IMR-90 (cell line): ENCODE results near the gene USP24. TPM values are rescaled to one million over a fixed set of nuclear protein-coding genes. Genes with fewer than 3 reads are reported as not detected.

Experiments used
- ATAC-seq: fragments of 200-7000 bp; cut with Tn5 transposase; 2 replicates; pipeline ENCODE4 v1.9.1; 2020; ENCODE audit warnings: low read depth, mild to moderate bottlenecking, moderate library complexity
- BruUV-seq: library from RNA; stranded (reverse); fragments of 400-500 nt; replicated peaks from 2 replicates; lab custom pipeline; 2021; lab: Mats Ljungman, UMichigan
- CTCF ChIA-PET: fragments of 300-600 bp; formaldehyde crosslinking; extraction: SDS; loops from one replicate; lab custom pipeline; 2021; ENCODE audit warnings: antibody characterized with exemption; lab: Yijun Ruan, JAX
- POLR2A ChIA-PET: fragments of 300-600 bp; sonication (Branson Sonifier 250); formaldehyde crosslinking; loops from one replicate; lab custom pipeline; 2022; ENCODE audit warnings: antibody characterized with exemption; ENCODE audit not compliant: unreplicated experiment; lab: Charles Lee
- DNase-seq: peaks from one replicate; pipeline ENCODE4 v3.0.0; 2013
- H2AFZ ChIP-seq: replicated peaks from 2 replicates; pipeline ENCODE3; 2013; ENCODE audit warnings: low read length, mild to moderate bottlenecking; ENCODE audit not compliant: poor library complexity
- H2AK5ac ChIP-seq: 2 replicates; pipeline ENCODE4 v1.6.1; 2013; ENCODE audit warnings: low read depth, low read length, inconsistent platforms
- H2AK9ac ChIP-seq: replicated peaks from 2 replicates; pipeline ENCODE3; 2013; ENCODE audit warnings: mild to moderate bottlenecking, low read depth, low read length, moderate library complexity; ENCODE audit not compliant: poor library complexity
- H2BK120ac ChIP-seq: 2 replicates; pipeline ENCODE4 v1.6.1; 2013; ENCODE audit warnings: low read depth, low read length, inconsistent platforms
- H2BK15ac ChIP-seq: 3 replicates; pipeline ENCODE4 v1.6.1; 2013; ENCODE audit warnings: low read depth, low read length, inconsistent platforms
- H2BK20ac ChIP-seq: 2 replicates; pipeline ENCODE4 v1.6.1; 2013; ENCODE audit warnings: low read depth, mild to moderate bottlenecking, inconsistent platforms, low read length, moderate library complexity
- H2BK5ac ChIP-seq: 2 replicates; pipeline ENCODE4 v1.6.1; 2013; ENCODE audit warnings: mild to moderate bottlenecking, low read depth, low read length, inconsistent platforms; ENCODE audit not compliant: poor library complexity, severe bottlenecking
- H3K14ac ChIP-seq: replicated peaks from 2 replicates; pipeline ENCODE4 v1.6.1; 2013; ENCODE audit warnings: low read depth, low read length, inconsistent platforms
- H3K18ac ChIP-seq: 2 replicates; pipeline ENCODE4 v1.6.1; 2013; ENCODE audit warnings: low read depth, low read length, control low read depth
- H3K23ac ChIP-seq: 2 replicates; pipeline ENCODE4 v1.6.1; 2013; ENCODE audit warnings: low read depth, low read length, inconsistent platforms
- H3K27ac ChIP-seq: 2 replicates; pipeline ENCODE4 v1.5.1; 2013; ENCODE audit warnings: mild to moderate bottlenecking, control low read depth, low read length; ENCODE audit not compliant: insufficient read depth
- H3K27me3 ChIP-seq: 2 replicates; pipeline ENCODE4 v1.6.1; 2013; ENCODE audit warnings: low read length; ENCODE audit not compliant: control insufficient read depth, insufficient read depth
- H3K36me3 ChIP-seq: 2 replicates; pipeline ENCODE4 v1.6.1; 2013; ENCODE audit warnings: low read length, mixed read lengths; ENCODE audit not compliant: control insufficient read depth, insufficient read depth
- H3K4ac ChIP-seq: 2 replicates; pipeline ENCODE4 v1.6.1; 2013; ENCODE audit warnings: low read depth, low read length, inconsistent platforms
- H3K4me1 ChIP-seq: 2 replicates; pipeline ENCODE4 v1.6.1; 2013; ENCODE audit warnings: low read length, mixed read lengths; ENCODE audit not compliant: control insufficient read depth, insufficient read depth
- H3K4me2 ChIP-seq: 2 replicates; pipeline ENCODE4 v1.6.1; 2013; ENCODE audit warnings: low read depth, mild to moderate bottlenecking, control low read depth, low read length, moderate library complexity
- H3K4me3 ChIP-seq: 2 replicates; pipeline ENCODE4 v1.5.1; 2013; ENCODE audit warnings: low read depth, mild to moderate bottlenecking, control low read depth, low read length, moderate library complexity; ENCODE audit not compliant: insufficient read depth
- H3K56ac ChIP-seq: 2 replicates; pipeline ENCODE4 v1.6.1; 2013; ENCODE audit warnings: low read length, inconsistent platforms; ENCODE audit not compliant: insufficient read depth; ENCODE audit errors: extremely low read depth
- H3K79me1 ChIP-seq, 2 experiments: 2 replicates each; pipeline ENCODE4 v1.6.1; 2013; ENCODE audit warnings: low read length in 2 of 2, inconsistent platforms in 1 of 2, low read depth in 1 of 2
- H3K9ac ChIP-seq: 2 replicates; pipeline ENCODE4 v1.6.1; 2013; ENCODE audit warnings: low read depth, low read length, control low read depth
- H3K9me1 ChIP-seq: 2 replicates; pipeline ENCODE4 v1.6.1; 2013; ENCODE audit warnings: low read length, inconsistent platforms; ENCODE audit not compliant: insufficient read depth
- H3K9me3 ChIP-seq: 2 replicates; pipeline ENCODE4 v1.6.1; 2013; ENCODE audit warnings: low read length; ENCODE audit not compliant: control insufficient read depth, insufficient read depth
- H4K20me1 ChIP-seq: 2 replicates; pipeline ENCODE4 v1.6.1; 2013; ENCODE audit warnings: low read length, inconsistent platforms; ENCODE audit not compliant: insufficient read depth
- H4K5ac ChIP-seq: 2 replicates; pipeline ENCODE4 v1.6.1; 2013; ENCODE audit warnings: mild to moderate bottlenecking, low read depth, low read length, control low read depth
- H4K8ac ChIP-seq, 2 experiments: 2 replicates each; pipeline ENCODE4 v1.6.1; 2013; ENCODE audit warnings: low read depth in 2 of 2, low read length in 2 of 2, control low read depth in 1 of 2, inconsistent platforms in 1 of 2
- H4K91ac ChIP-seq: 2 replicates; pipeline ENCODE4 v1.6.1; 2013; ENCODE audit warnings: low read depth, low read length, inconsistent platforms; ENCODE audit not compliant: insufficient read depth
- BHLHE40 ChIP-seq: fragments of 150-350 bp; IDR thresholded peaks from 2 replicates; pipeline ENCODE4 v1.6.1; 2016; ENCODE audit warnings: mild to moderate bottlenecking, low read depth, low read length
- CEBPB ChIP-seq: IDR thresholded peaks from 2 replicates; pipeline ENCODE4 v1.6.1; 2012; ENCODE audit warnings: low read depth, low read length, improper control_type of control experiment
- CHD1 ChIP-seq: IDR thresholded peaks from 2 replicates; pipeline ENCODE4 v1.6.1; 2012; ENCODE audit warnings: low read depth, low read length, improper control_type of control experiment
- FOS ChIP-seq: fragments of 150-350 bp; IDR thresholded peaks from 2 replicates; pipeline ENCODE4 v1.6.1; 2016; ENCODE audit warnings: low read depth, low read length
- MAFK ChIP-seq: IDR thresholded peaks from 2 replicates; pipeline ENCODE4 v1.6.1; 2012; ENCODE audit warnings: low read depth, low read length, improper control_type of control experiment
- MAZ ChIP-seq: IDR thresholded peaks from 2 replicates; pipeline ENCODE4 v1.6.1; 2012; ENCODE audit warnings: low read depth, mild to moderate bottlenecking, low read length, improper control_type of control experiment, moderate library complexity, borderline replicate concordance
- MXI1 ChIP-seq: IDR thresholded peaks from 2 replicates; pipeline ENCODE4 v1.6.1; 2012; ENCODE audit warnings: low read depth, mild to moderate bottlenecking, low read length, moderate library complexity, borderline replicate concordance
- NFE2L2 ChIP-seq: fragments of 150-350 bp; IDR thresholded peaks from 2 replicates; pipeline ENCODE4 v1.6.1; 2016; ENCODE audit warnings: low read depth, mild to moderate bottlenecking, low read length
- POLR2A ChIP-seq: IDR thresholded peaks from 2 replicates; pipeline ENCODE4 v1.6.1; 2012; ENCODE audit warnings: mild to moderate bottlenecking, low read depth, low read length
- RAD21 ChIP-seq: IDR thresholded peaks from 2 replicates; pipeline ENCODE4 v1.6.1; 2012; ENCODE audit warnings: low read length, improper control_type of control experiment
- RCOR1 ChIP-seq: IDR thresholded peaks from 2 replicates; pipeline ENCODE4 v1.6.1; 2012; ENCODE audit warnings: mild to moderate bottlenecking, low read length, improper control_type of control experiment; ENCODE audit not compliant: insufficient replicate concordance
- RFX5 ChIP-seq: IDR thresholded peaks from 2 replicates; pipeline ENCODE4 v1.8.0; 2012; ENCODE audit warnings: low read depth, mild to moderate bottlenecking, low read length, moderate library complexity
- SMC3 ChIP-seq: fragments of 150-350 bp; IDR thresholded peaks from 2 replicates; pipeline ENCODE4 v1.6.1; 2016; ENCODE audit warnings: low read depth, mild to moderate bottlenecking, antibody characterized with exemption, low read length, moderate library complexity
- WGBS, 2 experiments: methylation state at CpG; one replicate each; pipeline versions ENCODE4 v1.1.5 to v1.1.7; 2013; ENCODE audit warnings: missing lambda C conversion rate in 2 of 2; ENCODE audit not compliant: insufficient read length in 1 of 2; ENCODE audit errors: extremely low coverage in 2 of 2; 5-methylcytosine and 5-hydroxymethylcytosine counted together
- dilution Hi-C: fragments of 300-500 bp; cut with HindIII; formaldehyde crosslinking; loops from one replicate; pipeline ENCODE4 v1.14.3; 2018; ENCODE audit warnings: low sequenced_read_pairs; ENCODE audit not compliant: unreplicated experiment
- in situ Hi-C: fragments of 300-500 bp; cut with MboI; formaldehyde crosslinking; loops from 3 replicates; pipeline ENCODE4 v1.14.3; 2019; ENCODE audit warnings: low sequenced_read_pairs, inconsistent platforms, mixed read lengths
- intact Hi-C: fragments of 100-400 bp; cut with micrococcal nuclease; formaldehyde crosslinking; loops from 2 replicates; pipeline ENCODE4 v1.10.0; 2022
- polyA plus RNA-seq, 3 experiments: library from polyadenylated mRNA; depleted of rRNA; stranded (reverse); fragments of >200 nt; gene quantifications; 2 replicates each; pipeline ENCODE4 v1.2.3, GENCODE V29; 2012; ENCODE audit warnings: low replicate concordance in 1 of 3
- total RNA-seq: library from RNA; depleted of rRNA; stranded (reverse); fragments of >200 nt; gene quantifications from 2 replicates; pipeline ENCODE4 v1.2.3, GENCODE V29; 2012
- TF ChIP-seq, protein P1 (sequence below): fragments of 150-350 bp; IDR thresholded peaks from 2 replicates; pipeline ENCODE4 v1.6.1; 2017; ENCODE audit warnings: mild to moderate bottlenecking, antibody characterized with exemption, low read length, low read depth
- TF ChIP-seq, protein P2 (sequence below): conservative IDR thresholded peaks from 2 replicates; pipeline ENCODE4 v1.5.1; 2012; ENCODE audit warnings: mild to moderate bottlenecking, low read depth, low read length, improper control_type of control experiment
- TF ChIP-seq, protein P3 (sequence below): fragments of 150-350 bp; IDR thresholded peaks from 2 replicates; pipeline ENCODE4 v1.6.1; 2016; ENCODE audit warnings: low read depth, mild to moderate bottlenecking, low read length, moderate library complexity, borderline replicate concordance

The USP24 gene
- total and polyA plus RNA-seq, 2 of the 4 experiments (the other 2 are of a cell fraction): 8.4 to 36.7 TPM

DNA sequence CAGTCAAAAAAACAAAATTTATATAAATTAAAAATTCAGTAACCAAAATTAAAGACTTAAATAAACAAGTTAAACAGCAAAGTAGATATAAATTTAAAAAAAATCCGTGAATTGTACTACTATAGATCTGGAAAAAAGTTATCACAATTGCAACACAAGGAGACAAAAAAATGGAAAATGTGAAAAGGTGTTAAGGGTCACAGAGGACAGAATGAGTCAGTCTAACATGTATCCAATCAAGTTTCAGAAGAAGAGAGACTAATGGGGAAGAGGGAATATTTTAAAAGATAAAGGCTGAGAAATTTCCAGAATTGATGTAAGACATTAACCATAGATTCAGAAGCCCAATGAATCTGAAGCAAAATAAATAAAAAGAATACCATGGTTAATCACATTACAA, 46.0 kb downstream of the USP24 start:
- no peaks in the 10 kb centered on the region; the same call in 1 of the 2 replicates for H3K4me1 ChIP-seq
- no peak overlapping the region for H2BK15ac ChIP-seq
- no peak overlapping the region for H3K4me2 ChIP-seq
- H4K8ac ChIP-seq: no peak overlapping the region
- H3K4me3 ChIP-seq: no peak overlapping the region
- intact Hi-C loops (loop anchor here (5.0 kb wide), 1 partner anchor 33 kb away; no protein-coding TSS in a partner anchor), in situ Hi-C loops (no loop called here), dilution Hi-C loops (no loop called here)
- no peak overlapping the region for H3K14ac ChIP-seq
- H3K18ac ChIP-seq: no peak overlapping the region
- no peak for ATAC-seq
- H3K56ac ChIP-seq: no peak overlapping the region
- no peaks in the 10 kb centered on the region for H3K27me3 ChIP-seq
- CTCF ChIA-PET: no interaction called here
- no peak overlapping the region for H2AFZ ChIP-seq
- no peak overlapping the region for H4K91ac ChIP-seq
- H3K9me1 ChIP-seq: peaks cover 5% of the 10 kb centered on the region
- peaks cover 3% of the 10 kb centered on the region; the same call in 1 of the 2 replicates for H4K20me1 ChIP-seq
- TF ChIP-seq MAFK (no peak), SMC3 (no peak), BHLHE40 (no peak), POLR2A (no peak), CHD1 (no peak), RAD21 (no peak), CEBPB (no peak), MAZ (no peak), RCOR1 (no peak), FOS (no peak), MXI1 (no peak), NFE2L2 (no peak), RFX5 (no peak)
- TF ChIP-seq, protein P1, sequence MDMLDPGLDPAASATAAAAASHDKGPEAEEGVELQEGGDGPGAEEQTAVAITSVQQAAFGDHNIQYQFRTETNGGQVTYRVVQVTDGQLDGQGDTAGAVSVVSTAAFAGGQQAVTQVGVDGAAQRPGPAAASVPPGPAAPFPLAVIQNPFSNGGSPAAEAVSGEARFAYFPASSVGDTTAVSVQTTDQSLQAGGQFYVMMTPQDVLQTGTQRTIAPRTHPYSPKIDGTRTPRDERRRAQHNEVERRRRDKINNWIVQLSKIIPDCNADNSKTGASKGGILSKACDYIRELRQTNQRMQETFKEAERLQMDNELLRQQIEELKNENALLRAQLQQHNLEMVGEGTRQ: no peak
- TF ChIP-seq, protein P2, sequence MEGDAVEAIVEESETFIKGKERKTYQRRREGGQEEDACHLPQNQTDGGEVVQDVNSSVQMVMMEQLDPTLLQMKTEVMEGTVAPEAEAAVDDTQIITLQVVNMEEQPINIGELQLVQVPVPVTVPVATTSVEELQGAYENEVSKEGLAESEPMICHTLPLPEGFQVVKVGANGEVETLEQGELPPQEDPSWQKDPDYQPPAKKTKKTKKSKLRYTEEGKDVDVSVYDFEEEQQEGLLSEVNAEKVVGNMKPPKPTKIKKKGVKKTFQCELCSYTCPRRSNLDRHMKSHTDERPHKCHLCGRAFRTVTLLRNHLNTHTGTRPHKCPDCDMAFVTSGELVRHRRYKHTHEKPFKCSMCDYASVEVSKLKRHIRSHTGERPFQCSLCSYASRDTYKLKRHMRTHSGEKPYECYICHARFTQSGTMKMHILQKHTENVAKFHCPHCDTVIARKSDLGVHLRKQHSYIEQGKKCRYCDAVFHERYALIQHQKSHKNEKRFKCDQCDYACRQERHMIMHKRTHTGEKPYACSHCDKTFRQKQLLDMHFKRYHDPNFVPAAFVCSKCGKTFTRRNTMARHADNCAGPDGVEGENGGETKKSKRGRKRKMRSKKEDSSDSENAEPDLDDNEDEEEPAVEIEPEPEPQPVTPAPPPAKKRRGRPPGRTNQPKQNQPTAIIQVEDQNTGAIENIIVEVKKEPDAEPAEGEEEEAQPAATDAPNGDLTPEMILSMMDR: no peak
- TF ChIP-seq, protein P3, sequence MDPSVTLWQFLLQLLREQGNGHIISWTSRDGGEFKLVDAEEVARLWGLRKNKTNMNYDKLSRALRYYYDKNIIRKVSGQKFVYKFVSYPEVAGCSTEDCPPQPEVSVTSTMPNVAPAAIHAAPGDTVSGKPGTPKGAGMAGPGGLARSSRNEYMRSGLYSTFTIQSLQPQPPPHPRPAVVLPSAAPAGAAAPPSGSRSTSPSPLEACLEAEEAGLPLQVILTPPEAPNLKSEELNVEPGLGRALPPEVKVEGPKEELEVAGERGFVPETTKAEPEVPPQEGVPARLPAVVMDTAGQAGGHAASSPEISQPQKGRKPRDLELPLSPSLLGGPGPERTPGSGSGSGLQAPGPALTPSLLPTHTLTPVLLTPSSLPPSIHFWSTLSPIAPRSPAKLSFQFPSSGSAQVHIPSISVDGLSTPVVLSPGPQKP: no peak
- POLR2A ChIA-PET: no interaction called here
- H3K9ac ChIP-seq: no peak overlapping the region
- BruUV-seq: no TSS peak
- no peak overlapping the region for H2BK5ac ChIP-seq
- H3K27ac ChIP-seq: no peak overlapping the region
- WGBS, 2 experiments: no CpG with 5 or more reads among the region's 1 CpG
- no peak overlapping the region for H2AK9ac ChIP-seq
- DNase-seq: no peak
- peaks cover 7 to 27% of the 10 kb centered on the region in 2 experiments for H3K79me1 ChIP-seq
- H2BK120ac ChIP-seq: no peak overlapping the region
- H3K9me3 ChIP-seq: no peaks in the 10 kb centered on the region
- peaks cover 15% of the 10 kb centered on the region for H3K36me3 ChIP-seq
- H3K23ac ChIP-seq: no peak overlapping the region
- no peak overlapping the region for H2AK5ac ChIP-seq
- H3K4ac ChIP-seq: no peak overlapping the region
- H2BK20ac ChIP-seq: no peak overlapping the region
- no peak overlapping the region for H4K5ac ChIP-seq
